HG02623 (cell line): ENCODE results near the gene ABCA6.

Source experiments
- ATAC-seq: cut with Tn5 transposase; IDR thresholded peaks from one replicate; pipeline ENCODE4 v1.9.1; 2021; ENCODE audit warnings: moderate library complexity; ENCODE audit not compliant: unreplicated experiment

Gene ABCA6

DNA sequence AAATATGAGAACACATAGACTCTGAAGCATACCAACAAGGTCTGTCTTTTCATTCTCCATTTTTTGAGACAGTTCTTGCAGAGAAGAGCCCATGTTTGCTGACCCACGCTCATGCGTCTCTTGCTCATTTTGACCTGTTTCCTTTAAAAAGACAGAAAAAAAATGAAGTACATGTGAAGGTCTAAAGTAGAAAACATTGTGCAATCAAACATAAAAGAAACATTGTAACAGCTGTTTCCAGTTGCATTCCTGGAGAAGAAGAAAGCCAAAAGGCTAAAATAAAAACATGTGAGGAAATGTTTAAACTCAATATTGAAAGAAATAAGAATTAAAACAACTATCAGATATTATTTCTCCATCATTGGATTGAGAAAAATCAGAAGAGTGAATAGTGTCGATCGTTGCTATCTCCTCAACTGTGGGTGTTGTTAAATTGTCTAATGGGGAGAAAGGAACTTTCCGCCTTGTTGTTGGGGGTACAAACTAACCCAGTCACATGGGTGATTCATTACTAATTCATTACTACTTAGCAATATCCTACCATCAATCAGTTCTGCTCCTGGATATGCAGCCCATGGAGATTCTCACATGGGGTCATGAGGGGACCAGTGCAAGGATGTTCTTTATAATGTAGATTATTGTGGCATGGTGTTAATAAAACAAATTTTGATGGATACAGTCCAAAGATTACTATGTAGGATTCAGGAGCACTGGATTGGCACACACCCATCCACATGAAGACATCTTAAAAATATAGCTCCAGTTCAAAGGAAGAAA is 90.5 kb downstream of the ABCA6 start:
- no peak for ATAC-seq

DNA sequence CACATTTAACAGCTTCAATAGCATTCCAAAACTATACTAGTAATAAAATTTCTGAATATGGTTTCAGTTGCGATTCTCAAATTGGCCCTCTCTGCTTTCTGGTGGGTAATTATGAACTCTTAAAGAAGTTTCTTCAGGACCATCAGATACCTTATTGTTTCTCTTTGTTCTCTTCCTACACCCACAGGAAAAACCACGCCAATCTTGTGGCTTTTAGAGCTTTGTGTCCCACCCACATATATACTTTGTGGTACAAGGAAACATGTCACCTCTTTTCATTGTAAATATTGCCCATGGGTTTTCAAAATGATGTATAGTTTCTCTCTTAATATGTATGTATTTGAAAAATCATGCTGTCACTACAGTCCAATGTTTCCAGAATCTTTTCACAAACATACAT is 93.1 kb downstream of the ABCA6 start:
- ATAC-seq = no peak

DNA sequence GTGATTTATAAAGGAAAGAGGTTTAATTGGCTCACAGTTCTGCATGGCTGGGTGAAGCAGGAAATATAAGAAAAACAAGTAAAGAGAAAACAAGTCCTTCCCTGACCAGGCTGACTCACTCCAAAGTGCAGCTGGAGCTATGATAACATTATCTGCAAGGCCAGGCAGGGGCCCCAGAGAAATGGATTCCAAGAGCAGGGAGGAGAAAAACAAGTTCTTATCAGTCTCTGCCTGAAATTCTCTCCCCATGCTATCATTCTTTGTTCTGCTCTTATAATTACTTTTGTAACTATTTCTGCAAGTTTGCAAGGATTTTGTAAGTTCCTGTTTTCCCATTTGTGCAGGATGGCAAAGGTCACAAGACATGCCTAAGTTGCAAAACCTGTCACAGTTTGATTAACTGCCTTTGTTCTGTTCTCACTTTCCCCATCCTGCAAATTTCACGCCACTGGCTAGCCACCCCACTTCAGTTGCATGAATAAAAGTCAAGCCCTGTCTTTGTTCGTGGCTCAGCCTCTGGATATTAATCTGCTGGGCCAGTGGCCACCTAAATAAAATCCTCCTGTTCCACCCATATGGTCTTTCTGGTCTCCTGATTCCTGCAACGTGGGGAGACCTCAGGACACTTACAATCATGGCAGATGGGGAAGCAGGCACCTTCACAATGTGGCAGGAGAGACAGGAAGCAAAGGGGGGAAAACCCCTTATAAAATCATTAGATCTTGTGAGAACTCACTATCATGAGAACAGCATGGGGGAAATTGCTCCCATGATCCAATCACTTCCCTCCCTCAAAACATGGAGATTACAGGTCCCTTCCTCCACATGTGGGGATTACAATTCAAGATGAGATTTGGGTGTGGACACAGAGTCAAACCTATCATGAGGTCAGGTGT is 94.1 kb downstream of the ABCA6 start:
- no peak for ATAC-seq

DNA sequence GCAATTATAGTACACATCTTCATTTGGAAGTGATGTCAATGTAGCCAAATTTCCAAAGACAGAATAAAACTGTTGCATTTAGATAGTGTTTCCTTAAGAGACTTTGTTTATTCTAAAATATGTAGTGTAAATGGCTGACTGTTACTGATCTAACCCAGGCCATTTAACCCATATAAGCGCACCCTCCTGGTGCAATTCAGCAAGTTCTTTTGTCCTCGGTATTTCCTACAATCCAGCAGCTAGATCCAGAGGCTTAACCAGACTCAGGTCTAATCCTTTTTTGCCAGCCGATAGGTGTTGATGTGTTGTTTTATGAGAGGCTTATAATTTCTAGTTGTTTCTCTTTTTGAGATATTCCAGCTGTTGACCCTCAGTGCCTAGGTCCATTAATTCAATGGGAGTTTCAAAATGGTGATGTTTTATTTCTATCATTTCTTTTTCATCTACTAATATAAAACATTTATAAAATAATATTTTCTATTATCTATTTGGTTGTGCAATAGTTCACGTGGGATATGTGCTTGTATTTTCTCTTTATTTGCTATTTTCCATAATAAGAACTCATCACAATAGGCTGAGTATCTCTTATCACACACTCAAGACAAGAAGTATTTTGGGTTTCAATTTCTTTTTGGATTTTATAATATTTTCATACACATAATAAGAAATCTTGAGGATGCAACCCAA is 95.4 kb downstream of the ABCA6 start:
- ATAC-seq = no peak

DNA sequence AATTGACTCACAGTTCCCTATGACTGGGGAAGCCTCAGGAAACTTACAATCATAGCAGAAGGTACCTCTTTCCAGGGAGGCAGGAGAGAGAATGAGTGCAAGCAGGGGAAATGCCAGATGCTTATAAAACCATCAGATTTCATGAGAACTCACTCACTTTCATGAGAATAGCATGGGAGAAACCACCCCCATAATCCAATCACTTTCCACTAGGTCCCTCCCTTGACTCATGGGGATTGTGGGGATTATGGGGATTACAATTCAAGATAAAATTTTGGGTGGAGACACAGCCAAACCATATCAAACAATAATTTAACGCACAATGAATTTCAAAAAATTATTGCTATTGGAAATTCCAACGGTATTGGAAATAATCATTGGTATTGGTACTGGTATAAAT is 96.0 kb downstream of the ABCA6 start:
- no peak for ATAC-seq

DNA sequence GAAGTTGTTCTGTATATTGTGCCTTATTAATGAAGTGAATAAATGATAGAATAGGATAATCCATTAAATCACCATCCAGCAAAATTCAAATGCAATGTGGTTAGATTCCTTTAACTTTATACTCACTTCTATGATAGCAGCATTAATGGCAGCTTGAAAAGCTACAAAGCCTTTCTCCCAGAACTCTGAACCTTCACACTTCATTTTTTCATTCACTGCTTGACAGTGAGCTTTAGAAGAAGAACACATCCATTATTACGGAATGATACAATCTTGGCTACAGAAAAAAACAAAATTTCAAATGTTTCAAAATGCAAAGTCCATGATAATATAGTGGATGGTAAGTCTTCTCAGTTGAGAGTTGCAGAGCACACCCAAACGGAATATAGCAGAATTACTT is 97.3 kb downstream of the ABCA6 start:
- ATAC-seq = no peak

DNA sequence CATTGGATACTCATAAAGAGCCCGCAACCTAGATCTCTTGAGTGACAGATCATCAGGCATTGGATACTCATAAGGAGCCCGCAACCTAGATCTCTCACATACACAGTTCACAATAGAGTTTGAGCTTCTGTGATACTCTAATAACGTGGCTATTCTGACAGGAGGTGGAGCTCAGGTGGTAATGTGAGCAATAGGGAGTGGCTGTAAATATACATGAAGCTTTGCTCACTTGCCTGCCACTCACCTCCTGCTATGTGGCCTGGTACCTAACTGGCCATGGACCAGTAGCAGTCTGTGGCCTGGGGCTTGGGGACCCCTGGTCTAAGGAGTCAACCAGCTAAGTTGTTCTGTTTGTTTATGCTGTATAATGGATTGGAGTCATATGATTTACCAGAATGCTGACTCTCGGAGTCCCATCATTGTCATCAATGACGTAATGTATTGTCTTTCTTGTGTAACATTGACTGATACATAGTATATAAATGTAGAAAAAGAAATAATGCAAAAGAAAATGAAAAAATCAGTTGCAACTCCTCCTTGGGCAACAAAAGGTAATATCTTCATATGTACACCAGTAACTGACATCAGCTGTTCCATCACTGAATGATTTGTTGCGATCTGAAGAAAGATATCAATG is 98.5 kb downstream of the ABCA6 start:
- ATAC-seq = no peak

DNA sequence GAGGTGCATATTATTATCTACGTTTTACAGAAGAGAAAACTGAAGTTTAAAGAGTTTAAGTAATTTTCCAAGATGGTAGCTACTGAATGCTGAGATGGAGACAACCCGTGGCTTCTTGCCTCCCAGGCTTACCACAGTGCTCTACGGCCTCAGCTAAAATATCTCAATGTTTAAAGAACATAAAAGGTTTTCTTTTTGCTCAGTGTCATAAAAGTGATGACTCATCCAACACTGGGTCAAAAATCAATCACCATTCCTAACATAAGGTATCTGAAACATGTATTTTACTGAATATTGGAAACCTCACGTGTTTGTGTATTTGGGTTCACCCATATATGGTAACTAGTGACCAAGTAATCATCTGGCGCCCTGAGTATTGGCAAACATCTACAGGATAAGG is 99.4 kb downstream of the ABCA6 start:
- no peak for ATAC-seq

DNA sequence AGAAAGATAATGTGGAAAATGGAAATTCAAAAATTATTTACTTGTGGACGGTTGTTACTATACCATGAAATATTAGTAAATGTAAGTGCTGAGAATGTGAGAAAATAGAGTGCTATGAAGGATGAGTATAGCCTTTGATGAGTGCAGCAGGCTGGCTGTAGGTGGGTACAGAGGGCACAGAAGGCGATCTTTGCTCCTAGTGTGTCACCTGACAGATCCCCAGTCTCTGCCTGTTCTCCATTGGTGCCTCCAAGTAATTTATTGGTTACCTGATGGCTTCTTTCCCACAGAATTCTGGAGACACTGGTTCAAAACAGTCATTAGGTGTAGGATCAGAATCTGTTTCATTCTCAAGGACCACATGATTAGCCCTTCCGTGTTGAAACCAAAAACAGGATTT is 109.9 kb downstream of the ABCA6 start:
- ATAC-seq = no peak

DNA sequence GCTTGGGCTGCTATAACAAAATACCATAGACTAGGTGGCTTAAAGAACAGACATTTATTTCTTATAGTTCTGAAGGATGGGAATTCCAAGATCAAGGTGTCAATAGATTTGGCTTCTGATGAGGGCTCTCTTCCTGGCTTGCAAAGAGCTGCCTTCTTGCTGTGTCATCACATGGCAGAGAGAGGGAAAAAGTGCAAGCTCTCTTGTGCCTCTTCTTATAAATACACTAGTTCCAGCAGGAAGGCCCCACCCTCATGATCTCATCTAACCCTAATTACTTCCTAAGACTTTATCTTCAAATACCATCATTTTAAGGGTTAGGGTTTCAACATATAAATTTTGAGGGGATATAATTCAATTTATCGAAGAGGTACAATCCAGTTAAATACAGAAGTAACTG is 111.5 kb downstream of the ABCA6 start:
- ATAC-seq = no peak
